ENCODE measurements around the gene SLC22A16. TPM values are rescaled to one million over a fixed set of nuclear protein-coding genes. Genes with fewer than 3 reads are reported as not detected.
"Not testable (repeated sequence)": the region's sequence is repeated elsewhere in the genome, so short reads cannot be mapped to it uniquely, and the experiment has no call there.

The SLC22A16 gene
- total RNA-seq, 1 experiment from 2014 or later, result not detected

DNA sequence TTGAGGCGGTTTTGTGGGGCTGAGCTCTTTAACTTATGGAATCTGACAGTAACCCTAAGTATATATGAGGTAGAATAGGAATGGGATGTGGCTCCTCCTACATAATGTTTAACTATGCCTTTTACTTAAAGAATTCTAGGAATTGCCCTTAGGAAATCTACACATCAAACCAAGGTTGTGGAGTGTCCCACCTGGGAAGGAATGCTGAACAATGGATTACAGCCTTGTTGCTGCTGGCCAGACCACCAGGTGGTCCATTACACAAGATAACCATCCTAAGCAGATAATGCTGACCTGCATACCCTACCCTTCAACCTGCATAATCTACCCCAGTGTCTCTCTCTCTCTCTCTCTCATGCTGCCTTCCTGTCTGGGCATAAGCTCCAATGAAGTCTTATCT lies 35.0 kb upstream of the SLC22A16 start:
- Mint-ChIP-seq H3K4me3 (ENCODE audit: unreplicated experiment) (no peak overlapping the region), H3K9me3 (ENCODE audit: unreplicated experiment) (no peaks in the 10 kb centered on the region), H3K4me1 (ENCODE audit: insufficient read depth, unreplicated experiment) (peaks cover 17% of the 10 kb centered on the region), H3K27me3 (ENCODE audit: insufficient read depth, unreplicated experiment) (no peaks in the 10 kb centered on the region), H3K36me3 (ENCODE audit: insufficient read depth, unreplicated experiment) (no peaks in the 10 kb centered on the region), H3K27ac (ENCODE audit: low read depth, unreplicated experiment) (no peak overlapping the region)
- TF ChIP-seq, protein P1, sequence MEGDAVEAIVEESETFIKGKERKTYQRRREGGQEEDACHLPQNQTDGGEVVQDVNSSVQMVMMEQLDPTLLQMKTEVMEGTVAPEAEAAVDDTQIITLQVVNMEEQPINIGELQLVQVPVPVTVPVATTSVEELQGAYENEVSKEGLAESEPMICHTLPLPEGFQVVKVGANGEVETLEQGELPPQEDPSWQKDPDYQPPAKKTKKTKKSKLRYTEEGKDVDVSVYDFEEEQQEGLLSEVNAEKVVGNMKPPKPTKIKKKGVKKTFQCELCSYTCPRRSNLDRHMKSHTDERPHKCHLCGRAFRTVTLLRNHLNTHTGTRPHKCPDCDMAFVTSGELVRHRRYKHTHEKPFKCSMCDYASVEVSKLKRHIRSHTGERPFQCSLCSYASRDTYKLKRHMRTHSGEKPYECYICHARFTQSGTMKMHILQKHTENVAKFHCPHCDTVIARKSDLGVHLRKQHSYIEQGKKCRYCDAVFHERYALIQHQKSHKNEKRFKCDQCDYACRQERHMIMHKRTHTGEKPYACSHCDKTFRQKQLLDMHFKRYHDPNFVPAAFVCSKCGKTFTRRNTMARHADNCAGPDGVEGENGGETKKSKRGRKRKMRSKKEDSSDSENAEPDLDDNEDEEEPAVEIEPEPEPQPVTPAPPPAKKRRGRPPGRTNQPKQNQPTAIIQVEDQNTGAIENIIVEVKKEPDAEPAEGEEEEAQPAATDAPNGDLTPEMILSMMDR (IDR thresholded peaks at IDR 0.05; ENCODE audit: unreplicated experiment), result no peak
- no peak for DNase-seq (ENCODE audit: unreplicated experiment)
- CTCF ChIA-PET, result no interaction called here
- intact Hi-C loops (cut with micrococcal nuclease), result no loop called here
- BruUV-seq (replicated peaks), result no TSS peak
- POLR2A ChIA-PET, result interaction anchor here (2.0 kb wide), 1 partner anchor 304 kb away, joined by 4 read pairs; the partner anchor contains the start of gene CDK19

DNA sequence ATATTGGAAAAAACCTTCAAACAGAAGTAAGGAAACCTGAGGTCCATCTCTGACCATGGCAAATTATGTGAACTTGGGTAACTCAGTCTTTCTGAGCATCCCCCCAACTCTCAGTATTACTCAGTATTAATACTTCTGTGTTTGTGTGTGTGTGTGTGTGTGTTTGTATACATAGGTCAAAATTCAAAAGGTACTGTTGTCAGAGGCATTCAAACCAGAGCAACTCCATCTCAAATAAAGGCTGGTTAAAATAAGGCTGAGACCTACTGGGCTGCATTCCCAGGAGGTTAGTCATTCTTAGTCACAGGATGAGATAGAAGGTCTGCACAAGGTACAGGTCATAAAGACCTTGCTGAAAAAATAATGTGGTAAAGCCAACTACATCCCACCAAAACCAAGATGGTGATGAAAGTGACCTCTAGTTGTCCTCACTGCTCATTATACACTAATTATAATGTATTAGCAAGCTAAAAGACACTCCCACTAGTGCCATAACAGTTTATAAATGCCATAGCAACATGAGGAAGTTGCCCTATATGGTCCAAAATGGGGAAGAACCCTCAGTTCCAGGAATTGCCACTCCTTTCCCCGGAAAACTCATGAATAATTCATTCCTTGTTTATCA lies 33.3 kb upstream of the SLC22A16 start:
- H3K4me1 Mint-ChIP-seq (ENCODE audit: insufficient read depth, unreplicated experiment), result peaks cover 17% of the 10 kb centered on the region
- CTCF ChIA-PET, result interaction anchor here (0.6 kb wide), 1 partner anchor 726 kb away, joined by 3 read pairs; no protein-coding TSS in a partner anchor
- POLR2A ChIA-PET, result interaction anchor here (0.7 to 2.0 kb wide), 2 partner anchors 305 to 796 kb away, joined by 3 to 4 read pairs; partner anchors contain the start of gene CDK19
- H3K27ac Mint-ChIP-seq (ENCODE audit: low read depth, unreplicated experiment), result peak overlapping the region; percentile 42
- BruUV-seq (replicated peaks), result no TSS peak
- no peaks in the 10 kb centered on the region for H3K9me3 Mint-ChIP-seq (ENCODE audit: unreplicated experiment)
- TF ChIP-seq, protein P1 (IDR thresholded peaks at IDR 0.05; ENCODE audit: unreplicated experiment), result no peak
- intact Hi-C loops (cut with micrococcal nuclease), result no loop called here
- DNase-seq (ENCODE audit: unreplicated experiment), result peak; percentile 82
- no peaks in the 10 kb centered on the region for H3K27me3 Mint-ChIP-seq (ENCODE audit: insufficient read depth, unreplicated experiment)
- H3K4me3 Mint-ChIP-seq (ENCODE audit: unreplicated experiment), result no peak overlapping the region
- no peaks in the 10 kb centered on the region for H3K36me3 Mint-ChIP-seq (ENCODE audit: insufficient read depth, unreplicated experiment)

DNA sequence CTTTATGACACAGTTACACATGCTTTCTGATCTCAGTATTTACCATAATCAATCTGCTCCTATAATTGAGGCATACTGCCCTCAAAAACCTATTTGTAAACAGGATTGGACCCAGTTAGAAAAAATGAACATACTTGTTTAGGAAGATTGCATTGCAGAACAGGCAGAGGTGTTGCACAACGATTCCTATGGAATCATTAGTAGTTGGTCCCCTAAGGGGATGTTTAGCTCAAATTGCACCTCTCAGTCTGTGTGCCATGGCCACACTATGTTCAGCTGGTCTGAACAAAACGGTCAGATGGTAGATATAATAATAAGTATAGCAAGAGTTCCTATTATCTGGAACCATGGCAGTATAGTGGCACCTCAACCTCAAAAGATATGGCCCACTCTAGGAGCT lies 28.5 kb upstream of the SLC22A16 start:
- H3K36me3 Mint-ChIP-seq (ENCODE audit: insufficient read depth, unreplicated experiment); POLR2A ChIA-PET; intact Hi-C loops (cut with micrococcal nuclease); H3K27ac Mint-ChIP-seq (ENCODE audit: low read depth, unreplicated experiment); H3K4me3 Mint-ChIP-seq (ENCODE audit: unreplicated experiment); BruUV-seq (replicated peaks); H3K4me1 Mint-ChIP-seq (ENCODE audit: insufficient read depth, unreplicated experiment); H3K27me3 Mint-ChIP-seq (ENCODE audit: insufficient read depth, unreplicated experiment); H3K9me3 Mint-ChIP-seq (ENCODE audit: unreplicated experiment): not testable (repeated sequence)
- peak; percentile 58 for DNase-seq (ENCODE audit: unreplicated experiment)
- CTCF ChIA-PET, result interaction anchor here (1.3 kb wide), 1 partner anchor 48 kb away, joined by 6 read pairs; no protein-coding TSS in a partner anchor

DNA sequence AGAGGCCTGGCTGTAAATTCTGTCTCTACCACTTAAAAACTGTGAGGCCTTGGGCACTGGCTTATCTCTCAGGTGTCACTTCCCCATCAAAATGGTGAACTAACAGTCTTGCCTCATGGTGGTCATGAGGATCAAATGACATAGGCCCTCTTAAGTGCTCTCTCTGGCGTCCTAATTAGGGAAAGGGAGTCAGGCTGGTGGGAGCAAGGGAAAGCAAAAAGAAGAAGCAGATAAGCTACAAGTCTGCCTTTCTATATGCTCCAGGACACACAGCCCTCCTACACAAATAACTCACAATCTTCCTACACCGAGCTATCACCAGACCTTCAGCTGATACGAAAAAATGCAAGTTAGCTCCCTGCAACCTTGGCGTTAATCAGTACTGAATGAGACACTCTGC lies 19.5 kb upstream of the SLC22A16 start:
- intact Hi-C loops (cut with micrococcal nuclease), result no loop called here
- POLR2A ChIA-PET, result no interaction called here

More for the DNA sequence above, 19.5 kb upstream of the SLC22A16 start:
- Mint-ChIP-seq H3K4me1 (ENCODE audit: insufficient read depth, unreplicated experiment) (peaks cover 17% of the 10 kb centered on the region), H3K27ac (ENCODE audit: low read depth, unreplicated experiment) (no peak overlapping the region), H3K9me3 (ENCODE audit: unreplicated experiment) (no peaks in the 10 kb centered on the region), H3K4me3 (ENCODE audit: unreplicated experiment) (no peak overlapping the region), H3K36me3 (ENCODE audit: insufficient read depth, unreplicated experiment) (no peaks in the 10 kb centered on the region), H3K27me3 (ENCODE audit: insufficient read depth, unreplicated experiment) (no peaks in the 10 kb centered on the region)
- no TSS peak for BruUV-seq (replicated peaks)
- DNase-seq (ENCODE audit: unreplicated experiment), result no peak
- TF ChIP-seq, protein P1 (IDR thresholded peaks at IDR 0.05; ENCODE audit: unreplicated experiment), result no peak
- CTCF ChIA-PET, result interaction anchor here (0.6 to 0.9 kb wide), 2 partner anchors 30 to 289 kb away, joined by 3 to 4 read pairs; no protein-coding TSS in a partner anchor

All from MCF 10A (cell line).